ENCODE results near the gene ALPG. TPM values are rescaled to one million over a fixed set of nuclear protein-coding genes. Genes with fewer than 3 reads are reported as not detected.

Gene ALPG
- total RNA-seq, 4 donors from 2014 or later: not detected

DNA sequence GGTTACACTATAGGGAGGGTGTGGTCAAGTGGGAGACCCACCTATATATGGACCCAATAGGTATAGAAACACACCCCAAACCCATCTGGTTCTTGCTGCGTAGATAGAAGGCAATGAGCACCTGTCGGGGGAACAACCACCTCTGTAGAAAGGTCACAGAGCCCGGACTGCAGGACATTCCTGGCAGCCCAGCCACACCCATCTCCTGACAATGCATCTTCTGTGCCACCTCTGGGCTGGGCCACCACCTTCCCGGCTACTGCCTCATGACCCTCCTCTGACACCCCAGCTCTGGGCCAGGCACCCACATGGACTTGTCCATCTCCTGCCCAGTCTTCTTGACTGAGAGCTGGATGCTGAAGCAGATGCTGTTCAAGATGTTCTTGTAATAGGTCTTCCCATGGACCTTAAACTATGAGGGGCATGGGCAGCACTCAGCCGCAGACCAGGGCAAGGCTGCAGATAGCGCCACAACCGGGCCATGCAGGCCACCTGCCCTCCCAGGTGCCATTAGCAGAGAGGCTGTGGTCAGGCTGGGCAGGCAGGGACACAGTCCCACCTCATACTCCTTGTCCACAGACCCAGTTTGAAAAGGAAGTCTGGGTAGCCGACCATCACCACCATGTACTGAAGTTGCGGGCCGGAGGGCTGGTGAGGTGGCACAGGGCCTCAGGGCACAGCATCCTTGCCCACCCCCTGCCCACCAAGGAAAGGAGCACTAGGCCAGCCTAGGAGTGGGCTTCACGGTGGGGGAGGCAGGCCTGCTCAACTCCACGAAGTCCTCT lies 9.3 kb downstream of the ALPG start:
- Histone ChIP-seq H3K4me1 (peaks cover 0 to 9% of the 10 kb centered on the region in 2 donors), H3K27ac (no peak overlapping the region), H3K27me3 (peaks cover 34 to 39% (median 36%) of the 10 kb centered on the region in 3 donors), H3K36me3 (no peaks in the 10 kb centered on the region), H3K4me3 (no peak overlapping the region), H3K9me3 (no peaks in the 10 kb centered on the region)
- ATAC-seq (no peak), DNase-seq (no peak)
- intact Hi-C loops (cut with DNase I; ENCODE audit: low total_unique reads) (no loop called here), in situ Hi-C loops (cut with MboI; ENCODE audit: low sequenced_read_pairs in 4 of 4) (no loop called here)
- TF ChIP-seq POLR2A (IDR thresholded peaks at IDR 0.05): no peak
- TF ChIP-seq, protein P1, sequence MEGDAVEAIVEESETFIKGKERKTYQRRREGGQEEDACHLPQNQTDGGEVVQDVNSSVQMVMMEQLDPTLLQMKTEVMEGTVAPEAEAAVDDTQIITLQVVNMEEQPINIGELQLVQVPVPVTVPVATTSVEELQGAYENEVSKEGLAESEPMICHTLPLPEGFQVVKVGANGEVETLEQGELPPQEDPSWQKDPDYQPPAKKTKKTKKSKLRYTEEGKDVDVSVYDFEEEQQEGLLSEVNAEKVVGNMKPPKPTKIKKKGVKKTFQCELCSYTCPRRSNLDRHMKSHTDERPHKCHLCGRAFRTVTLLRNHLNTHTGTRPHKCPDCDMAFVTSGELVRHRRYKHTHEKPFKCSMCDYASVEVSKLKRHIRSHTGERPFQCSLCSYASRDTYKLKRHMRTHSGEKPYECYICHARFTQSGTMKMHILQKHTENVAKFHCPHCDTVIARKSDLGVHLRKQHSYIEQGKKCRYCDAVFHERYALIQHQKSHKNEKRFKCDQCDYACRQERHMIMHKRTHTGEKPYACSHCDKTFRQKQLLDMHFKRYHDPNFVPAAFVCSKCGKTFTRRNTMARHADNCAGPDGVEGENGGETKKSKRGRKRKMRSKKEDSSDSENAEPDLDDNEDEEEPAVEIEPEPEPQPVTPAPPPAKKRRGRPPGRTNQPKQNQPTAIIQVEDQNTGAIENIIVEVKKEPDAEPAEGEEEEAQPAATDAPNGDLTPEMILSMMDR (IDR thresholded peaks at IDR 0.05 in 4 of 5, conservative IDR thresholded peaks at IDR 0.05 in 1 of 5): no peak

DNA sequence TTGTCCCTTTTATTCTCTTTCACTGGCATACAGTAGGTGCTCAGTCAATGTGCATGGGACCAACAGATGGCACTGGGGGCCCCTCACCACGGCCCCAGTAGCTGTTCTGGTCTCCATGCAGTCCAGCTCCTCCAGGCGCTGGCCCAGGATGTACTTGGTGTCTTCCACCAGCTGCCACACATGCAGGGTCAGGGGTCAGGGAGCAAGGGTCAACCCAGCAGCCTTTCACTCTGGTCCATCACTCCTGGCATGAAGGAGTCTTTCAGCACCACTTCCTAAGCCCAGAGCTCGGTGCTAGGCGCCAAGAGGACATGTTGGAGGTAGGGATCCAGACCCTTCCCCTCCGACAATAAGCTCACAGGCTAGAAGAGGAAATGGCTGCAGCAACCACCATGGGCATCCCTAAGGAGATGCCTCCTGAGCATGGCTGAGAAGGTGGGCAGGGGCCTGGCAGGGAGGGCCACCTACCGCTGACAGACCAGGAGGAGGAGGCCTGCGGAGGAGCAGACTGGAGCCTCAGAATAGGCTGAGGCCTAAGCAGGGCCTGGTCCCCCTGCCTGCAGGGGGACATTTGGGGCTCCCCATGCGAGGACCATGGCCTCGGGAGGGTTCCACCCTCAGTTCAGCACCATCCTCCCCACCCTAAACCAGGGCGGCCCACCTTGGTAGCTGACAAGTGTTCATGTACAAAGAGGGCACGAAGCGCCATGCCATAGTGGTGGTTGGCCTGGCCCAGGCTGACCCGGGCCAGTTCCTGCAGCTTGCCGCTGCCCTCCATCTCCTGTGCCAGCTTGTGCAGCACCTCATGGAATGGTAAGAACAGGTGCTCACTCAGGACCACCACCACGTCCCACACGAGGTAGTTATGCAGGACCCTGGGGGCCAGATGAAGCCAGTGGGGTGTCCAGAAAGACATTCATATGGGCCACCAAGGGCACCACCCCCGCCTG lies 10.2 kb downstream of the ALPG start:
- DNase-seq (no peak), ATAC-seq (no peak)
- TF ChIP-seq, protein P1 (IDR thresholded peaks at IDR 0.05 in 4 of 5, conservative IDR thresholded peaks at IDR 0.05 in 1 of 5): no peak
- no peak for TF ChIP-seq POLR2A (IDR thresholded peaks at IDR 0.05)
- intact Hi-C loops (cut with DNase I; ENCODE audit: low total_unique reads): no loop called here
- Histone ChIP-seq H3K27ac (no peak overlapping the region), H3K27me3 (peaks cover 42 to 48% (median 45%) of the 10 kb centered on the region in 3 donors), H3K36me3 (no peaks in the 10 kb centered on the region), H3K4me3 (no peak overlapping the region), H3K9me3 (no peaks in the 10 kb centered on the region), H3K4me1 (peaks cover 0 to 9% of the 10 kb centered on the region in 2 donors)
- in situ Hi-C loops (cut with MboI; ENCODE audit: low sequenced_read_pairs in 4 of 4): no loop called here

DNA sequence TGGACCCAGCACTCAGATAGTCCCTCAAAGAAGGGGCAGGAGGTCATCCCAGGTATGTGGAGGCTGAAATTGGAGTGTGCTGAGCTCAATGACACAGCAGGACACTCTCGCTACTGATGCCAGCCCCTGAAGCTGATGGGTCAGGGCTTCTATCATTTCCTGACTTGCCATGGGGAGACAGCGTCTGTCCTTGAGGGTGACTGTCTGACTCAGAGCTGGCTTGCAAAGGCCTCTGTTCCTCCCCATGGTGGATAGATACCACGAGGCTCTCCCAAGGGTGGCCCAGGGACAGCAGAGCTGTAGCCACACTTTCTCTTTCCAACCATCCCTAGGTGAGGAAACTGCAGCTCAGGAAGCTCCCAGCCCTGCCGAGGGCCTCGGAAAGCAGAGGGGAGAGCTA lies 10.8 kb downstream of the ALPG start:
- Histone ChIP-seq H3K9me3 (no peaks in the 10 kb centered on the region), H3K36me3 (no peaks in the 10 kb centered on the region), H3K27ac (no peak overlapping the region), H3K4me3 (no peak overlapping the region), H3K4me1 (peaks cover 0 to 9% of the 10 kb centered on the region in 2 donors), H3K27me3 (peaks cover 48 to 55% (median 49%) of the 10 kb centered on the region in 3 donors)
- TF ChIP-seq, protein P1 (IDR thresholded peaks at IDR 0.05 in 4 of 5, conservative IDR thresholded peaks at IDR 0.05 in 1 of 5): no peak
- TF ChIP-seq POLR2A (IDR thresholded peaks at IDR 0.05): no peak
- intact Hi-C loops (cut with DNase I; ENCODE audit: low total_unique reads) (no loop called here), in situ Hi-C loops (cut with MboI; ENCODE audit: low sequenced_read_pairs in 4 of 4) (no loop called here)
- no peak for DNase-seq
- no peak for ATAC-seq

DNA sequence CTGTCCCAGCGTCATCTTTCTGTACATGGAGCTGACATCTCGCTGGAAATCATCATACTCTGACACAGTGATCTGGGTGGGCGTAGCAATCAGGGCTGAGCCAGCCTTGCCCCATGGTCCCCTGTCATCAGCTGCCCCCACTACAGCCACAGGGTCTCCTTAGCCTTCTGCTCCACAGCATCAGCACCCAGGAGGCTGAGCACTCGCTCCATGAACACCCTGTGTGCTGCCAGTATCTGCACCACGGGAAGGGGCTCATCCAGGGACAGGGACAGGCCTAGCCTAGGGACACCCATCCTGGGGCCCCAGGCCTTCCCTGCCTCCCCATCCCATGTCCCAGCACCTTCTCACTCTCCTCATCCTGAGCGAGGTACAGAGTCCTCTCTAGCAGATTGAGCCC lies 11.4 kb downstream of the ALPG start:
- peaks cover 48 to 58% (median 54%) of the 10 kb centered on the region in 3 donors for H3K27me3 ChIP-seq
- TF ChIP-seq, protein P1 (IDR thresholded peaks at IDR 0.05 in 4 of 5, conservative IDR thresholded peaks at IDR 0.05 in 1 of 5): no peak
- no peak for TF ChIP-seq POLR2A (IDR thresholded peaks at IDR 0.05)

More for the DNA sequence above, 11.4 kb downstream of the ALPG start:
- H3K4me1 ChIP-seq: peaks cover 0 to 9% of the 10 kb centered on the region in 2 donors
- no peaks in the 10 kb centered on the region for H3K9me3 ChIP-seq
- H3K4me3 ChIP-seq: no peak overlapping the region
- in situ Hi-C loops (cut with MboI; ENCODE audit: low sequenced_read_pairs in 4 of 4): no loop called here
- DNase-seq: no peak
- intact Hi-C loops (cut with DNase I; ENCODE audit: low total_unique reads): no loop called here
- ATAC-seq: no peak
- H3K27ac ChIP-seq: no peak overlapping the region
- H3K36me3 ChIP-seq: no peaks in the 10 kb centered on the region
